Activated naive CD4-positive, alpha-beta T cell (primary cell): ENCODE results near the gene MAML3.
"Not testable (repeated sequence)": the region's sequence is repeated elsewhere in the genome, so short reads cannot be mapped to it uniquely, and the experiment has no call there.

ENCODE experiments used
- DNase-seq, 4 experiments: peaks; one replicate each; lab custom pipeline; 2025; lab: John Stamatoyannopoulos, UW

MAML3 gene

DNA sequence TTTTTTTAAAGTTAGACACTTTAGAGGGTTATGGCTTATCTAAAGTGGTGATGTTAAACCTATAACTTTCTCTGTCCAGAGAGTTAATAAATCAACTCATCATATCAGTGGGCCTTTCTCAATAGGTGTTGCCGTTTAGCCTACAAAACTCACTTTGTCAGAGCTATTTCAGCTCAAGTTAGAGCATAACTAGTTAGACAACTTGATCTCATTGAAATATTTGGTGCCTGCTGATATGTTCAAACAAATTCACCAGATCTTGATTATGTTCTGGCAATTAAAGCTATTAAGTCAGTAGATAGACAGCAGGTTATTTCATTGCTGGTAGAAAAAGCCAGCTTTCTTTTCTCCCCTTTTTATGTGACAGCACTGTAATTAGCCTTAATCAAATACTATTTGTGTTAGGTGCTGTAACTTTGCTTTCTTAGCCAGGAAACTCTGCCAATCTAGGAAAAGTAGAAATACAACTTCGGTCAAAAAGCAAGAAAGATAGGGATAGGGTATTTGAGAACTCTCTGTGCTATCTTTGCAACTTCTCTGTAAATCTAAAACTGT is 191.8 kb downstream of the MAML3 start:
- DNase-seq: no peak

DNA sequence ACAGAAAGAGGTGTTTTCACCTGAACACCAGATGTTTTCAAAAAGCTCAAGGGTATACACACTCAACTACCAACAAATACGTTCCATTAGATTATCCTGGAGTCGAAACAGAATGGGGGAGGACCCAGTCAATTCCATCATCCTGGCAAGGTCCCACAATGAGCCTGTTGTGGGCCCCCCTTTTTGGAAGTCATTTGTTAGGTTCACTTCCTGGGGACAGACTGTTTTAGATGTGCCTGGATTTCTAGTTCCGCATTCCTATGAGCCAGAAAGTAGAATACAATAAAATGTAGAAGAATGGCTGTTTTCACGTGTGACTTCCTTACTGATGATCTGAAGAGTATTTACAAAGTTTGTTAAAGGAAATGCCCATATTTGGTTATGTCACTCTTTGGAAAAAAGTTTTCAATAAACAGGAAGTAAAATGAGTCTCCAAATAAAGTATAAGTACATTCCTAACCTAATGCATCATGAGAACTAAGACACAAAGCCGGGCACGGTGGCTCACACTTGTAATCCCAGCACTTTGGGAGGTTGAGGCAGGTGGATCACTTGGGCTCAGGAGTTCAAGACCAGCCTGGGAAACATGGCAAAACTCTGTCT is 192.5 kb downstream of the MAML3 start:
- DNase-seq: no peak

DNA sequence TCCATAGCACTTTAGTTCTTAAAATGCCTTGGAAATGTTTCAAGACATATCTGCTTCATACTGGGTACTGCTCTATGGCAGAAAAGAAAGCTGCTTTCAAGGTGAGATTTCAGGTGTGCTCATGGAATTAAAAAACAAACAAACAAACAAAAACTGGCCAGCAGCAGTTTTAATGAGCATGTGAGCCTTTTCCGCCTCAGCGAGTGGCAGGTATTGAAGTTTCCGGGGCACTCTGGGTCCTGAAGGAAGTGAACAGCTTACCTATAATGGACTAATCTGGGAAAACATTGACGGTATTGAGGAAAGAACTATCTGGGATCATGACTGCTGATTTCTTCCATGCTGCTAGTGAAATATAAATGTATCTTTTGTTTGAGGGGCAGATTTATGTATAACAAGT is 194.6 kb downstream of the MAML3 start:
- DNase-seq: no peak

DNA sequence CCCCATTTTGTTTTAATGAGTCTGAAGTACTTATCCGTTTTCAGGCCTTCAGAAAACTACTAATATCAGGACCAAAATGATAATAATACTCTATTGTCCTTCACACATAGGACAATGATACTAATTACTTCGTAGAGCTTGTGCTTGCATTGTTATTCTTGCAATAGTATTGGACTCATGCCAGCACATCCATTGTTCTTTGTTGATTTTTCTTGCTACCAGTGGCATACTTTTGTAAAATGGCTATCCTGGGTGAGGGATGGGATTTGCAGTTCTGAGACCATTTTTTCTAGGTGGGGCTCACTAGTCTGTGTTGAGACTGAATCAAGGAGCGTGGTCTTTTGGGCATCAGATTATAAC is 195.3 kb downstream of the MAML3 start:
- no peak for DNase-seq

DNA sequence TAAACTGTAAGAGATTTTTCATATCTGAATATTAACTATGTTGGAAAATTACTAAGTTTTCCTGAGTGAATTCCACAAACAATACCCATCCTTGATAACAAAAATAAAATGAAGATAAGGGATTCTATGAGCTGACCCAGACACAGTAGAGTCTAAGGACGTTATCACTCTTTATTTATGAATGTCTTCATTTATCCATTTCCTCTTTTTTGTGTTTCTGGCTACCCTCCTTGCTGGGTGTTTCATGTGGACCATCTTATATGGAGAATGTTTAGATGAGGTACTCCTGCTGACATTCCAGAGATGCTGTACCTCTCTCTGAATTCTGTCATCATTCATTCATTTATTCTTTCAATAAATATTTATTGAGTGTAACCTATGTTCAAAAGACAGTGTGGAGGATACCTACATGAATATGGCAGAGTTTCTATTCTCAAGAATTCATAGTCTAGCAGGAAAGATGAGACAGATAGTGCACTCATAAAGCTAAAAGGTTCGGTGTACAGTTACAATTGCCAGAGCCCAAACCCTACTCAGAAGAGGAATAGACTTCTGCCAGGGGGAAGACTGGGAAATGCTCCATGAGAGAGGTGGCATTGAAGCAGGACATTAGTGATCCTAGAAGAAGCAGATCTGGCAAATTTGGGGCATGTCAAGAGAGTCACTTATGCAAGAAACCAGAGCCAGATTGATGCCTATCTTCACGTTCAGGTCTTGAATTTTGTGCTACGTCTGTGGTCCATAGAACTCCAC is 195.8 kb downstream of the MAML3 start:
- DNase-seq: no peak

DNA sequence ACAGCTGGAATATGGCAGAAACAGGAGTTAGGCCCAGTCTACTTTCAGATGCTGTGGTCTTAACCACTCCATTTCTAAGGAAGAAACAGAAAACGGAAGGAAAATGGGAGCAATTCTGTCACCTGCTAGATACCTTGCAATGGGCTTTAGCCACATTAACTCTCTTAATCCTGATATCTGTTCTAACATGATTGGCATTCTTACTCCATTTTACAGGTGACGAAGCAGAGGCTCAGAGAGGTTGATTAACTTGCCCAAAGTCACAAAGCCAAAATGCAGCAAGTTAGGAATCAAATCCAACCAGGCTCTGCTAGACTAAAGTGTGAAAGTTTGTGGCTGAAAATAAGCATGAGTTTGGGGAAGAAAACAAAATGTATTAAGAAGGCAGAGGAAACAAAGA is 196.9 kb downstream of the MAML3 start:
- no peak for DNase-seq

DNA sequence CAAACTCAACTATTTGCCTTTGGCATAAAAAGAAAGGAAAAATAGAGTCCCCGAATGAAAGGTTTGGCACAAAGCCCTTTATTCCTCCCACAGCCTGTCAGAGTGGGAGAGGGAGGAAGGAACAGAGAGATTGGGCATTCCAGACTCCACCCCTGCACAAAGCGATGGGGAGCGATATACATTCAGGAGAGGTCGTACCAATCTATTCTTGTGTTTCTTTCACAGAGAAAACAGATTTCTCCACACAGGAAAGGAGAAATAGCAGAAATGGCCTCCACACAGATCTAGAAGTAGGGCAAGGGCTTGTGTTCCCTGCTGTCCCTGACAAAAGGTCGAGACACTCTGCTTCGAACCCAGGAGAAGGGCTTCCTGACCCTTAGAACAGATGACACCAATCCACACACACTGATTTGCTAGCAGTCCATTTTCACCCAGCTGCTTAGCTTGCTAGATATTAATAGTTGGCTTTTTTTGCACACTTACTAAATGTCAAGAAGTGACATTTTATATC is 197.4 kb downstream of the MAML3 start:
- DNase-seq: no peak

DNA sequence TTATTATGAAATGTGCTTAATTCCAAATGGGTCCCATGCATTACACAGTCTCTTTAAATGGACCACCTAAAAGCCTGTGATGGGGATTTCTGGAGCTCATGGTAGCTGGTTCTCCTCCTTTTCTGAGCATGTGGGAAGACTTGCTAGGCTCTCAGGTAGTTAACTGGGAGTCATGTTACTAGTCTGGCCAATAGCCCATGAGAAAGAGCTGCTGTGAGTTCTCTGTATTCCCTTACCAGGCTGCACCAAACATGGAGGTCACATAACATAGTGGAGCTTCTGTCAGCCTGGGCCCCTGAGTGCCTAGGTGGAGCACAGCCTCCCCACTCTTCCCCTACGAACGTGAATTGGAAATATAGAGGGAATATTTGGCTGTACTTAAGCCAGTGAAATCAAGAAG is 198.4 kb downstream of the MAML3 start:
- no peak for DNase-seq

DNA sequence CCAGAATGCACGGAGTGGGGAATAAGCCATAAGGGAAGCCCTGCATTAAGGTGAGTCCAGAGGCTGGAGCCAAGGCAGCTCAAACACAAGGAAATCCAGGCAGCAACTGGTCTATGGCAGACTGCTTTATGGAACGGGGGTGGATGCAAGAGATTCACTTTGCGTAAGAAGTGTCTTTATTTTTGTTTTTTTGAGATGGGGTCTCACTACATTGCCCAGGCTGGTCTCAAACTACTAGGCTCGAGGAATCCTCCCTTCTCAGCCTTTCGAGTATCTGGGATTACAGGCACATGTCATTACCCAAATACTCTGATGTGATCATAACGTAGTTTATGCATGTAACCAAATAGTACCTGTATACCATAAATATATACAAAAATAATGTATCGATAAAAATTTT is 199.5 kb downstream of the MAML3 start:
- no peak for DNase-seq

DNA sequence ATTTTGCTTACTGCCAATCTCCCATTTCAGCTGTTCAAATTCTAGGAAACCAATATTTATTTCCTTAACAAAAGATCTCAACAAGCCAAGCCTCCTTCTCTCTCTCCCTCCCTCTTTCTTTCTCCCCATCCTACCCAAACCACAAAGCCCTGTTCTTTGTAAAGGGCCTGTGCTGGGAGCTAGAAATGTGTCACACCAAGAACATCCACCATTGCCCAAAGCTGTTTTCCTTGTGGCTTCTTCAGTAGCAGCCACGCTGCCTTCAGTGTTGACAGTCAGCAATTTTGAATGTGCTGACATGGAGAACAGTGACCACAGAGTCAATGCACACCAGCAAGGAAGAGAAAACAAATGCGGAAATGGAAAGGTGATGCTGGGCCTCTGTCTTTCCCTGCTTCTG is 203.0 kb downstream of the MAML3 start:
- no peak for DNase-seq

DNA sequence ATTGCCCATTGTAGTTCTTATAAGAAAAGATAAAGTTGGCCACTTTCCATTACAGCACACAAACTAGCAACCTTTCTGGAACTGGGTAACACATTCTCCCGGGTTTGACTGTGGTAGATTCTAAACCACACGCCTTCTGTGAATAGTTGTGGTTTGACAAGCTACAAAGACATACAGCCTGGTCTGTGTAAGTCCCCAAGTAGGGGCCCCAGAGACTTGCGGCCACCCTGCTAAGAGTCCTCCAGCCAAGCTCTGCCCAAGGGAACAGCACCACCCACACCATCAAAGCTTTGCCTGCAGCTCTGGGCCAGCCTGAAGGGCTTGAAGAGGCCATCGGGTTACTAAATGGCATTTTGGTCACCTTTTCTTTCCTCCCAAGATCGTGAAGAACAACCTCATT is 203.4 kb downstream of the MAML3 start:
- no peak for DNase-seq

DNA sequence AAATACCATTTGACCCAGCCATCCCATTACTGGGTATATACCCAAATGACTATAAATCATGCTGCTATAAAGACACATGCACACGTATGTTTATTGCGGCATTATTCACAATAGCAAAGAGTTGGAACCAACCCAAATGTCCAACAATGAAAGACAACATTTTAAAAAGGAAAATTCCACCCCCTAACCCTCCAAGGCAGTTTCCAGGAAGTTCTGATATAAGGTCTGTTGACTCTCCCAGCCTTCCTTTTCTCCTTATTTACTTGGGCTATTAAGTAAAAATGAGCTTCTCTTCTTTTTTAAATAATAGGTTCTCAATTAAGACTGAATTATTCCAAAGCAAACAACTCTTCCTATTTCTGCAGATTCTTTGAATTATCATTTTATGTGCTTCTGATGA is 209.1 kb downstream of the MAML3 start:
- not testable (repeated sequence) for DNase-seq

DNA sequence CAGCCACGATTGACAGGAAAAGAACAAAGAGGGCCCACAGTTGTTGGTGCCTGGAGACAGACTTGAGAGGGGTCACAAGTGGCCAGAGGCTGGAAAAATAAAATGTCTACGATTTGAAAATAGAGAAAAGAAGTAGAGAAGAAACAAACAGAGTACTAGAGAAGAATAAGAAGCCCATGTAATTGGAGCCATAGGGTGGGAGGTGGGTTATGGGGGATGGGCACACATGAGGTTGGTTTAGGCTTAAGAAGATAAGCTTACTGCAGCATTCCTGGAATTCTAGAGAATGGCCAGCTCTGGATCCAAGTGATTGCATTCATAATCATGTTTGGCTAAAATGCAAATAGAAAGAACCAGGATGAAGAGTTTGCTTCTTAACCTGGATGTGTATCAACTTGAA is 210.7 kb downstream of the MAML3 start:
- no peak for DNase-seq

DNA sequence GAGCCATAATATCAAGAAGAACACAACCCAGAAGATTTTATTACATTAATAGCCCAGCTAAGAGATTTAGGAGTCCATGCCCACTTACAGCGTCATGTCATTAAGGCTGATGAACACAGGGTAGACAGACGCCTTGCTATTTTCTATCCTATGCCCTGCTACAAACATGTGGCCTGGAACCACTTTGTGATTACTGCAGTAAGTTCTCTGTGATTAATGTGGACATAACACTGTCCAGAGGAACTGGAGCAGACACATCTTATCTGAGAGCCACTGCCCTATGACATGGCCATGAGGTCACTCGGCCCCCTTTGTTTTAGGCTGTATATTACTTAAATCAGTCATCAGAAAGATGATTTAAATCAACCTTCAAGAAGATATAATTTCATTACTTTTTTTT is 211.7 kb downstream of the MAML3 start:
- no peak for DNase-seq

DNA sequence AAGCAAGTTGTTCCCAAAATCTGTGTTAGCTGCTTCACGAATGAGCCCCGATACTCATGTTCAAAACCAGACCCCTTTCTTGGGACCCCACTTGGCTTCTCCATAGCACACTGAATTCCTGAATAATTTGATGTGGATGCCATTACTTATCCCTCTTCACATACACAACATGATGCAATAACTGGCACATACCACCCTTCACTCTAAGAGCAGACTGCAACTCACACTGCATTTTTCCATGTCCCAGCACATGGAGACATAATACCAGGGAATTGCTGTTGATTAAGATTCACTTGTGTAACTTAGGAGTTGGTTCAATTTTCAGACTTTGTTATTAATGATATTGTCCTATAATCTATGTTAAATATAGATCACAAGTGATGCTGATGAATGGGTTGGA is 213.4 kb downstream of the MAML3 start:
- no peak for DNase-seq

DNA sequence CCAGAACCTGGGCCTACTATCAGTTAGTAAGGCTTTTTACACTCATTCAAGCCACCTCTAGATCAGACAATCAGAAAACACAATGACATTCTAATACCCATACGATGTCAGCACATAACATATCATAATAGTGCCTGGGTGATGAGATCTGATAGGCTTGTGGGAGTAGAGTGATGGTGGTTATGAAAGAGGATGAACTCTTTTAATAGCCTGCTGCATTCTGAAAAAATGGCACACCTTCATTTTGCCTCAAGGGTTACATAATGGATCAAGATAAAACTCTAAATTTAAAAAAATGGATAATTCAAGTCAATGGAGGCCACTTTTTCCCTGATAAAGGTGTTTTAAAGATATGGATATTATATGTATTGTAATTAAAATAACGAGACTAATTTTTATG is 215.6 kb downstream of the MAML3 start:
- no peak for DNase-seq

DNA sequence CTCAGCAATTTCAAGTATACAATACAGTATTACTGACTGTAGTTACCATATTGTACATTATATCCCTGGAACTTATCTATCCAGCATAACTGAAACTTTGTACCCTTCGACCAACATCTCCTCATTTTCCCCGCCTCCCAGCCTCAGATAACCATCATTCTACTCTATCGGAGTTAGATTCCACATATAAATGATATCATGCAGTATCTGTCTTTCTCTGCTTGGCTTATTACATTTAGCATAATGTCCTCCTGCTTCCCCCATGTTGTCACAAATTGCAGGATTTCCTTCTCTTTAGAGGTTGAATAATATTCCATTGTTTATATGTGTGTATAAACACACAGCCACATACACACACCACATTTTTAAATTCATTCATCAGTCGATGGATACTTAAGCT is 218.1 kb downstream of the MAML3 start:
- no peak for DNase-seq

DNA sequence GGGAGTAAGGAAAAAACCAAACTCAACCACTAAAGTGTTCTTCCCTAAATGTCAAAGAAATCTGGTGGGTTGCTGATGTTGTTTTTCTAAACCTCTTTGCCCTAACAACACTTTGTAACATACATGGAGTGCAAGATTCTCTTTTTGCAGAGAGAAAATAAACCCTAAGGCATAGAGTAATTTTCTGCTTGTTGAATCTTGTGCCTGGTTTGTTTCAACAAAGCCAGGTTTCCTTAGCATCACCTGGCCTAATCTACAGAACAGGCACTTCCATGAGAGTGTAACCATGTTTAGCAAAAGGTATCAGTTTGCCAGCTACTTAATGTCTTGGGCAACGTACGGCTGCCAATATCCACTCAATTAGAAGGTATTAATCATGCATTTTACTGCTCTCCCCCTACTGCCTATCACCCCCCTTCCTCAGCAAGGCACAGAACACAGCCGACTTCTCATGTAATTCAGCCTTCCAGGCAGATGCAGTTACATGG is 219.2 kb downstream of the MAML3 start:
- DNase-seq: no peak

DNA sequence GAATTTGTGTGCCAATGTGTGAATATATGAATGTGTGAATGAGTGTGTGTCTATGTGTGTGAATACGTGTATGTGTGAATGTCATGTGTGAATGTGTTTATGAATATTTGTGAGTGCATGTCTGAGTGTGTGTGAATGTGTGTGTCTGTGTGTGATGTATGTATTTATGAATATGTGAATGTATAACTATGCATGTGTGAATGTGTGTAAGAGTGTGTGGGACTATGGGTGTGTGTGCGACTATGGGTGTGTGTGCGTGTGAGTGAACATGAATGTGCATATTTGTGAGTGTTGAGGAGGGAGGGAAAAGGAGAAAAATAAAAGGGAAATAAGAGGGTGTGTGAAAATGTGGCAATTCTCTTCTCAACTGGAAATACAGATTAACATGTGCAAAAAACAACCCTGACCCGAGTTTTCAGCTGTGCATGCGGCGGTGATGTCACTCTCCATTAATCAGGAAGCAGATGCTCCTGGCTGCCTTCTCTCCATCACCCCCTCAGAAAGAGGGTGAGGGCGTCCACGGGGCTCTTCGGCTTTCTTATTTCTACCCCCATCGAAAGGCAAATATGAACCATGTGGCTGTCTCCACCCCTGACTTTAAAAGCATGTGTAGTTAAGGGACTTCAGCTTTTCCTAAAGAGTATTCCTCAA is 219.8 kb downstream of the MAML3 start:
- no peak for DNase-seq

DNA sequence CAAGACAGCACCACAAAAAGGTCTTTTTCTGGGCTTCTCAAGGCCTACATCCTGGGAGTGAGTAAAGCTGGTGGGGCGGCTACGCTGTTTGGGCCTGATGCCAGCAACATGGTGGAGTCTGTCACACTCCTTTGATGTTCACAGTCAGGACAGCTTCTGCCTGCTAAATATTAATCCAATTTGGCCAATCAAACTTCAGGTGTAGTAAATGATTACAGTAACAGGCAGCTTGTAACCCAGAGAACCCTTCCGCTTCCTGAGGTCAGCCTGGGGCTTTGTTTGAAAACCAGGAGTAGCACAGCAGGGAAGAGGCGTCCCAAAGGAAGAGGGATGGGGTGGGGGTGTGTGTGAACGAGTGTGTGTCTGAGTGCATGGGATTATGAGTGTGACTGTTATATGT is 220.4 kb downstream of the MAML3 start:
- DNase-seq: no peak

DNA sequence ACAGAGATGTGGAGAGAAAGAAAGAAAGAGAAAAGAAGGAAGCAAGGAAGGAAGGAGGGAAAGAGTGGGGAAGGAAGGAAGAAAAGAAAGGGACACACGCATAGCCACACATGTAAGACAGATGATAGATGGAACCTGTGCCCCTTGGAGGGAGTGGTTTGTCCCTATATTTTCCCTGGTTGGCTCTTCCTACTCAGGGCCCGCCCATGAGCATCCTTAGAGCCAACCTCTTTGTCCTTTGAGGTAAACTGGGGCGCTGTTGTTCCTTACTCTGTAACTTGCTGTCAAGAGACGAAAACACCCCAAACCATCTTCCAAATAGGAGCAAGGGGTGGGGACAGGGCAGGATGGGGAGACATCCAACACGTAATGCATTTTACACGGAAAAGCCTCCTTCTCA is 220.9 kb downstream of the MAML3 start:
- no peak for DNase-seq

DNA sequence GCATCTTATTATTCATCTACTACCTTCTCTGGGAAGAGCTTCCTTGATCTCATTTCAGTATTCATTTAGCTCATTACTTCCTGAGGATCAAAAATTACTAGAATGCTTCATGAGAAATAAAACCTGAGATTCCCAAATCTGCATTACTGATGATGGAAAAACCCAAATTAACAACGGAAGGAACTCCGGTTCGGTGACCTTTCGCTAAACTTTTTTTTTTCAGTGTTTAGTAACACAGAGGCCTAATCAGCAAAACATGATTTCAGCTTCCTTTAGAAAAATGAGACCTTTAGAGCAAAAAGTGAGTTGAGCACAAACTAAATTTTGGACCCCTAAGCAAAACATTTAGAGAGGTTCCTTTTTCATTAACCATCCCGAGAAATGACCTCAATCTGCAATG is 229.2 kb downstream of the MAML3 start:
- no peak for DNase-seq

DNA sequence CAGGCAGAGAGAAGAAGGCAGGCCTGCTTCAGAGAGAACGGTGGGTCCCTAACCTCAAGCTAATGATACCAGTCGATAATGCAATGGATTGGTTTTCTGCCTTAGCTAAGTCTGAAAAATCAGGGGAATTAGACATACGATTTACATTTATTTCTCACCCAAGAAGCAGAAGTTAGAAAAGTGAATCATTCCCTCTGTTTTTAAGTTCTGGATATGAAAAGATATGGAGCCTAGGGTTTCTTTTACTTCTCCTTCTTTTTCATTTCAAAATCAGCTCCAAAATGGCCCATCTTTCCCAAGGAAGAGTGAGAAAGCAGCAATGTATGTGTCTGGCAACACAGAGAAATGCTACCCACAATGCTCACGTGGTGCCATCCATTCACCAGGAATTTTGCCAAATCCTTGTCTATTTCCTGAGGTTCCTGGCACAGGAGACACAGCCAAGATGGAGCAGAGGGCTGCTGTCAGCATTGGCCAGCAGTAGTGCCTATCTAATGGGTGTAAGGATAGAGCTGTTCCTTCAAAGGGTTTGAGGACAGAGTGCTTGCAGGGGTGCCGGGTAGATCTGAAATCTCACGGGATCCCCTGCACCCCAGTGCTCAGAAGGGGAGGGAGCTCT is 231.5 kb downstream of the MAML3 start:
- no peak for DNase-seq
